Measurements from ENCODE around the gene MCTP1. TPM values are rescaled to one million over a fixed set of nuclear protein-coding genes. Genes with fewer than 3 reads are reported as not detected.

MCTP1 gene
- total RNA-seq, 1 experiment from 2014 or later, result 2.5 TPM

DNA sequence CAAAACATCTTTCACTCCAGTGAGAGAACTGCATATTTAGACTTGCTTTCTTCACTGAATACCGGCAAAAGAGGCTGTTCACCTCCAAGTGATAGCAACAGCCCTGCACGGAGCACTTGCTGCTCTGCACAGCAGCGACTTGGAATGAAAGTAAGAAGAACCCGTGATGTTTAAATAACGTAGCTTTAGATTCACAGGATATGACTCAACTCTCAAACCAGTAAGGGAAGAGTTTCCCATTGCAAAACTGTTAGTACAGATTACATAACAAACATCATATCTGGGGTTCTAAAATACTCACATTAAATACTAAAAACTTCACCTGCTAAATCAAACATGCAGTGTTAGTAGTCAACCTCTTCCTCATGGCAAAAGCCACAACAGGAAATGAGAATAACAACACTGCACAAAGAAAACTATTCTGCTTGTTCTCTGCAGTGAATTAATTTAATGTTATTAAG, 203.4 kb downstream of the MCTP1 start:
- H3K27me3 Mint-ChIP-seq (ENCODE audit: low read depth), result no peaks in the 10 kb centered on the region
- Histone ChIP-seq H3K23ac (ENCODE audit: insufficient read length, low read depth, low read length) (no peak overlapping the region), H4K91ac (ENCODE audit: insufficient read length, low read depth, low read length) (no peak overlapping the region)

More for the DNA sequence above, 203.4 kb downstream of the MCTP1 start:
- Histone ChIP-seq H2BK120ac (ENCODE audit: low read depth, low read length, poor library complexity, severe bottlenecking) (no peak overlapping the region), H2AFZ (ENCODE audit: low read length) (peak overlapping the region; percentile 32), H2BK15ac (ENCODE audit: low read depth, low read length) (no peak overlapping the region), H3K27ac (ENCODE audit: insufficient read length, low read depth, low read length) (no peak overlapping the region), H2BK20ac (ENCODE audit: low read depth, low read length, poor library complexity, severe bottlenecking) (no peak overlapping the region), H4K8ac (replicated peaks; ENCODE audit: insufficient read length, low read depth, low read length) (no peak overlapping the region), H3K4me2 (ENCODE audit: insufficient read depth, insufficient read length, low read length) (peak overlapping the region; percentile 33), H3K56ac (ENCODE audit: insufficient read length, low read depth, low read length) (no peak overlapping the region), H2AK5ac (ENCODE audit: insufficient read length, low read length) (no peak overlapping the region), H4K20me1 (ENCODE audit: control insufficient read depth, insufficient read depth, insufficient read length) (no peaks in the 10 kb centered on the region), H2BK5ac (ENCODE audit: insufficient read length, low read length) (no peak overlapping the region), H3K14ac (ENCODE audit: insufficient read depth, low read length) (no peak overlapping the region), H3T11ph (ENCODE audit: low read length) (no peak overlapping the region), H3K9ac (ENCODE audit: extremely low read depth, insufficient read length, low read length) (no peak overlapping the region), H3K27me3 (ENCODE audit: insufficient read depth, low read length) (no peaks in the 10 kb centered on the region), H3K79me1 (ENCODE audit: insufficient read depth, low read depth, low read length, poor library complexity, severe bottlenecking) (no peaks in the 10 kb centered on the region), H3K9me3 (ENCODE audit: control insufficient read depth, low read depth, low read length) (no peaks in the 10 kb centered on the region), H2BK12ac (ENCODE audit: insufficient read length, low read depth, low read length) (no peak overlapping the region), H3K79me2 (ENCODE audit: insufficient read depth, low read length) (no peaks in the 10 kb centered on the region), H3K4me1 (ENCODE audit: insufficient read depth, low read length) (no peaks in the 10 kb centered on the region), H3K4ac (ENCODE audit: low read depth, low read length) (no peak overlapping the region), H3K18ac (ENCODE audit: insufficient read length, low read depth, low read length) (no peak overlapping the region), H3K23me2 (ENCODE audit: insufficient read length, low read depth, low read length, poor library complexity, severe bottlenecking) (no peaks in the 10 kb centered on the region), H4K5ac (ENCODE audit: insufficient read length, low read depth, low read length) (no peak overlapping the region)
- TF ChIP-seq, protein P1, sequence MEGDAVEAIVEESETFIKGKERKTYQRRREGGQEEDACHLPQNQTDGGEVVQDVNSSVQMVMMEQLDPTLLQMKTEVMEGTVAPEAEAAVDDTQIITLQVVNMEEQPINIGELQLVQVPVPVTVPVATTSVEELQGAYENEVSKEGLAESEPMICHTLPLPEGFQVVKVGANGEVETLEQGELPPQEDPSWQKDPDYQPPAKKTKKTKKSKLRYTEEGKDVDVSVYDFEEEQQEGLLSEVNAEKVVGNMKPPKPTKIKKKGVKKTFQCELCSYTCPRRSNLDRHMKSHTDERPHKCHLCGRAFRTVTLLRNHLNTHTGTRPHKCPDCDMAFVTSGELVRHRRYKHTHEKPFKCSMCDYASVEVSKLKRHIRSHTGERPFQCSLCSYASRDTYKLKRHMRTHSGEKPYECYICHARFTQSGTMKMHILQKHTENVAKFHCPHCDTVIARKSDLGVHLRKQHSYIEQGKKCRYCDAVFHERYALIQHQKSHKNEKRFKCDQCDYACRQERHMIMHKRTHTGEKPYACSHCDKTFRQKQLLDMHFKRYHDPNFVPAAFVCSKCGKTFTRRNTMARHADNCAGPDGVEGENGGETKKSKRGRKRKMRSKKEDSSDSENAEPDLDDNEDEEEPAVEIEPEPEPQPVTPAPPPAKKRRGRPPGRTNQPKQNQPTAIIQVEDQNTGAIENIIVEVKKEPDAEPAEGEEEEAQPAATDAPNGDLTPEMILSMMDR (conservative IDR thresholded peaks at IDR 0.05), result no peak
- no CpG with 5 or more reads among the region's 5 CpGs for WGBS (ENCODE audit: extremely low coverage, insufficient read length, low lambda C conversion rate)
- no peaks in the 10 kb centered on the region for H3K36me3 Mint-ChIP-seq (ENCODE audit: insufficient read depth in 1 of 3, low read depth in 3 of 3)
- H3K4me1 Mint-ChIP-seq, result peaks cover 18 to 21% of the 10 kb centered on the region in 2 experiments
- DNase-seq, result no peak
- H3K9me3 Mint-ChIP-seq, result no peaks in the 10 kb centered on the region
- peak overlapping the region in 2 of 3 experiments; percentile 32 to 79; a peak in 3 of 7 replicates for H3K27ac Mint-ChIP-seq
- peak overlapping the region in 1 of 2 experiments; percentile 32; a peak in 2 of 5 replicates for H3K4me3 Mint-ChIP-seq

Data from H9 (cell line).